Measurements from ENCODE around the gene MCAM. TPM values are rescaled to one million over a fixed set of nuclear protein-coding genes. Genes with fewer than 3 reads are reported as not detected.

Gene MCAM
- total RNA-seq, 4 donors from 2014 or later = 612 to 1,198 (median 830) TPM

DNA sequence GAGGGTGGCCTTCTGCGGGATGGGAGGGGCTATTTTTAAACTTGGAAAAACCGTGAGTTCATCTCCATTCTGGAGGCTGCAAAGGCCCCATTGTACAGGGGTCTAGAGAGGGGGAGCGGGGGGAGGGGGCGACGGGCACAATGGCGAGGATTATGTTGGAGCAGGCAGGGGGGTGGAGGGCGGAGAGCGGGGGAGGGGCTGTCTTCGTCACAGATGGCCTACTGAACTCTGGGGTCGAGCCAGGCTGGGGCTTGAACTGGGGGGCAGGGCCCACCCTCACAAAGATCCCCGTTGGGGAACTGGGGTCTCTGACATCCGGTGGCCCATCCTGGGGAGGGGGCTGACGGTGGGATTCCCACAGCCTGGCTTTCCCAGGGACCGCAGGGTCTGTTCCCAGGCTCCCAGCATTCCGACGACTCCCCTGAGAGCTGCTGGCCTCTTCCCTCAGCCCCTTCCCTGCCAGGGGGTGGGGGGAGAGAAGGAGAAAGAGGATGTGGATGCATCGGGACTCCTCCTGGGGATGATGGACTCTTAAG is 3.4 kb upstream of the MCAM start:
- H3K27me3 ChIP-seq = peaks cover 0 to 31% of the 10 kb centered on the region in 2 donors
- no peak for DNase-seq (ENCODE audit: low spot score in 2 of 2)
- H3K9me3 ChIP-seq = no peaks in the 10 kb centered on the region
- no peak for TF ChIP-seq EP300 (IDR thresholded peaks at IDR 0.05)
- no peak for TF ChIP-seq POLR2A (IDR thresholded peaks at IDR 0.05)
- no peak for TF ChIP-seq CTCF (IDR thresholded peaks at IDR 0.05)
- H3K36me3 ChIP-seq = no peaks in the 10 kb centered on the region
- H3K4me3 ChIP-seq = peak overlapping the region; percentile 40 to 53 (median 50)
- H3K27ac ChIP-seq = peak overlapping the region; percentile 89 to 96 (median 93)
- 19 to 28% methylated on average over 13 to 17 of the region's 17 CpGs for WGBS, 2 donors
- peaks cover 0 to 83% (median 56%) of the 10 kb centered on the region in 4 donors for H3K4me1 ChIP-seq

GRCh38 chr11:119319700-119320239 is 2.8 kb upstream of the MCAM start:
- Histone ChIP-seq H3K36me3 (no peaks in the 10 kb centered on the region), H3K4me1 (peaks cover 0 to 89% (median 60%) of the 10 kb centered on the region in 4 donors), H3K4me3 (peak overlapping the region in 1 of 4 donors; percentile 53), H3K27ac (peak overlapping the region; percentile 89 to 96 (median 93)), H3K27me3 (peaks cover 0 to 31% of the 10 kb centered on the region in 2 donors), H3K9me3 (no peaks in the 10 kb centered on the region)
- WGBS, 2 donors = 36 to 38% methylated on average over 11 of the region's 11 CpGs
- TF ChIP-seq EP300 (IDR thresholded peaks at IDR 0.05) = peak in 1 of 2 donors; percentile 9
- TF ChIP-seq POLR2A (IDR thresholded peaks at IDR 0.05) = peak in 1 of 2 donors; percentile 13
- no peak for TF ChIP-seq CTCF (IDR thresholded peaks at IDR 0.05)
- DNase-seq (ENCODE audit: low spot score in 2 of 2) = no peak

GRCh38 chr11:119319136-119319699 is 2.3 kb upstream of the MCAM start:
- 54 to 69% methylated on average over 7 to 8 of the region's 8 CpGs for WGBS, 2 donors
- Histone ChIP-seq H3K36me3 (no peaks in the 10 kb centered on the region), H3K9me3 (no peaks in the 10 kb centered on the region), H3K27ac (peak overlapping the region; percentile 89 to 96 (median 93)), H3K27me3 (peaks cover 0 to 31% of the 10 kb centered on the region in 2 donors), H3K4me3 (no peak overlapping the region), H3K4me1 (peaks cover 0 to 94% (median 60%) of the 10 kb centered on the region in 4 donors)
- no peak for DNase-seq (ENCODE audit: low spot score in 2 of 2)
- TF ChIP-seq POLR2A (IDR thresholded peaks at IDR 0.05) = no peak
- TF ChIP-seq EP300 (IDR thresholded peaks at IDR 0.05) = no peak
- no peak for TF ChIP-seq CTCF (IDR thresholded peaks at IDR 0.05)

DNA sequence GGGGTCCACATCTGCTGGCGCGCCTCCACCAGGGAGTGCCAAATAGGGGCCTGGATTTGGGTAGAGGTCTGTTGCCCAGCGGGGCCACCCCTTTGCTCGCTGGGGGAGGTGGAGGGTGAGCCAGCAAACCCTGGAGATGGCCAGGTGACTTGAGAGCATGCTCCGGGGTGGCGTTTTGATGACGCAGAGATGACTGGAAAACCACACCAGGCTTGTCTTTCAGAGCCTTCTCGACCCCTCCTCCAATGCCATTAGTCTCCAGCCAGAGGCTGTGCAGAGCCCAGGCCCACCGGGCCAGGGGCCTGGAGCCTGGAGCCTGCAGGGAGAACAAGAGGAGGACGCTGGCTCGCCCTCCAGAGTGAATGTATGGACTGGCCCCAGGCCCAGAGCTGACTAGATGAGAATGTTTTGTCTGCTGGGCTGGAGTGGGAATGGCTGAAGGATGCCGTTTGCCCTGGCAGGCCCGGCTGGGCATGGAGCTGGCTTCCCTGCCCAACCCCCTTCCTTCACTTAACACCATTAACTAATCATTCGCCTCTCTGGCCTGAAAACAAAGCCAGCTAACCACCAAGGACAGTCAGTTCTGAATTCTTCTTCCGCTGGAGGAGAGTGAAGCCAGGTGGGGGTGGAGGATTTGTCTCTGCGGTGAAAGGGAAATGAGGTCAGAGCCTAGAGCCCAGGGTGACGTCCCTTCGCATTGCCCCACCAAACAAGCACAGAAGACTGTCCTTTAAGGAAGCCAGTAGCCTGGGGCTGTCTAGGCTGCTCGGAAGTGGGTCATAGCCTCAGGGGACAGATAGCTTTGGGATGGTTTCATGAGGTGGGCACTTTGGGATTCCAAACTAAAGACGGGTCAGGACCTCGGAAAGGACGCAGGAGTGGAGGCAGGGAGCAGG is 1.6 kb upstream of the MCAM start:
- H3K4me1 ChIP-seq = peaks cover 0 to 98% (median 60%) of the 10 kb centered on the region in 4 donors
- H3K36me3 ChIP-seq = no peaks in the 10 kb centered on the region
- TF ChIP-seq EP300 (IDR thresholded peaks at IDR 0.05) = peak; percentile 11 to 54
- TF ChIP-seq CTCF (IDR thresholded peaks at IDR 0.05) = no peak
- peaks cover 0 to 31% of the 10 kb centered on the region in 2 donors for H3K27me3 ChIP-seq
- peak overlapping the region; percentile 89 to 96 (median 93) for H3K27ac ChIP-seq
- no peaks in the 10 kb centered on the region for H3K9me3 ChIP-seq
- no peak for DNase-seq (ENCODE audit: low spot score in 2 of 2)
- no peak overlapping the region for H3K4me3 ChIP-seq
- WGBS, 2 donors = 31 to 36% methylated on average over 21 to 22 of the region's 22 CpGs

Measured in tibial nerve (tissue), 4 donors.